ENCODE measurements around the gene PLPP1. TPM values are rescaled to one million over a fixed set of nuclear protein-coding genes. Genes with fewer than 3 reads are reported as not detected.

The PLPP1 gene
- total RNA-seq, 1 donor from 2014 or later, result 23.9 TPM

DNA sequence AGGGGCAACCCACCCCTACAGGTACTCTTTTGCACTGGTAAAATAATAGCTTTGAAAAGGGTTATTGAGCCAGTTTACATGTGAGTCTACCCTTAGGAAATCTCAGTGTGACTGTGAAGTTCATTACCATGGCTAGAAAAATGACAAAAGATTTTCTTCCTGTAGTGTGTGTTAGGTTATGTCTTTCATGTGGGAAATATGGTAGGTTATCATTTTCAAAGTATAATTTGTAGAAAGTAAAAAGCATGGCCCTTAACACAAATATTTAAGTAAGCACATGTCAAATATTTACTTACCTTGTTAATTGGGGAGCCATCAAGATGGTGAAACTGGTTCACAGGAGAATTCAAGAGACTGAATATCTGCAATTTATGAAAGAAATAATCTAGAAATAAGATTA, 37.3 kb upstream of the PLPP1 start:
- no peak overlapping the region for H3K4me3 Mint-ChIP-seq

DNA sequence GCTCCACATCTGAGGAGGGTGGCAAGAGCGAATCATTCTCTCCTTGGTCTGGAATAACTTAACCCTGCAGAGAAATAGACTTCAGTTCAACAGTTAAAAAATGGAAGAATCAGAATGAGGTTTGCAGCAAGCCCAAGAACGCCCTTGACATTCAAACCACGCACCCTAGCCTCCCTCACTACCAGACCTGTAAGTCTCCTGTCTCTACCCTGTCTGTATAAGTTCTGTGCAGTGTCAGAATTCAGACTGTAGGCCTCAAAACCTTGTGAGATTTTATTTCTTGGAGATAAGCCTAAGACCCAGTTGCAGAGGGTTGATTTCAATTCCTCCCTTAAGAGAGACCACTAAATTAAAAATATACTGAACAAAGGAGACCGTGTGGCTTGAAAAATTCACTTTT, 35.8 kb upstream of the PLPP1 start:
- no peaks in the 10 kb centered on the region for H3K27me3 ChIP-seq
- H3K4me1 ChIP-seq, result peaks cover 28% of the 10 kb centered on the region
- H3F3A ChIP-seq (ENCODE audit: low read depth), result peaks cover 36% of the 10 kb centered on the region
- peaks cover 5% of the 10 kb centered on the region for H3K27me3 Mint-ChIP-seq (ENCODE audit: insufficient read depth, low read depth)
- H3K4me1 Mint-ChIP-seq, result peaks cover 9% of the 10 kb centered on the region
- no peak overlapping the region for H3K9ac ChIP-seq
- H3K4me3 Mint-ChIP-seq, result no peak overlapping the region
- peak overlapping the region; percentile 46 for H3K4me2 ChIP-seq
- no peak overlapping the region for H3K27ac Mint-ChIP-seq
- TF ChIP-seq, protein P1, sequence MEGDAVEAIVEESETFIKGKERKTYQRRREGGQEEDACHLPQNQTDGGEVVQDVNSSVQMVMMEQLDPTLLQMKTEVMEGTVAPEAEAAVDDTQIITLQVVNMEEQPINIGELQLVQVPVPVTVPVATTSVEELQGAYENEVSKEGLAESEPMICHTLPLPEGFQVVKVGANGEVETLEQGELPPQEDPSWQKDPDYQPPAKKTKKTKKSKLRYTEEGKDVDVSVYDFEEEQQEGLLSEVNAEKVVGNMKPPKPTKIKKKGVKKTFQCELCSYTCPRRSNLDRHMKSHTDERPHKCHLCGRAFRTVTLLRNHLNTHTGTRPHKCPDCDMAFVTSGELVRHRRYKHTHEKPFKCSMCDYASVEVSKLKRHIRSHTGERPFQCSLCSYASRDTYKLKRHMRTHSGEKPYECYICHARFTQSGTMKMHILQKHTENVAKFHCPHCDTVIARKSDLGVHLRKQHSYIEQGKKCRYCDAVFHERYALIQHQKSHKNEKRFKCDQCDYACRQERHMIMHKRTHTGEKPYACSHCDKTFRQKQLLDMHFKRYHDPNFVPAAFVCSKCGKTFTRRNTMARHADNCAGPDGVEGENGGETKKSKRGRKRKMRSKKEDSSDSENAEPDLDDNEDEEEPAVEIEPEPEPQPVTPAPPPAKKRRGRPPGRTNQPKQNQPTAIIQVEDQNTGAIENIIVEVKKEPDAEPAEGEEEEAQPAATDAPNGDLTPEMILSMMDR (IDR thresholded peaks at IDR 0.05), result no peak
- no peak overlapping the region for H2AFZ ChIP-seq (replicated peaks)
- no peaks in the 10 kb centered on the region for H3K36me3 ChIP-seq
- no peak overlapping the region for H3K4me3 ChIP-seq
- no peak overlapping the region for H3K27ac ChIP-seq
- no peak for DNase-seq (ENCODE audit: low spot score)
- H3K9me3 Mint-ChIP-seq, result no peaks in the 10 kb centered on the region
- H3K79me2 ChIP-seq (ENCODE audit: low read depth), result no peaks in the 10 kb centered on the region
- no peaks in the 10 kb centered on the region for H3K9me3 ChIP-seq (ENCODE audit: low read depth)
- H3K36me3 Mint-ChIP-seq, result no peaks in the 10 kb centered on the region
- H4K20me1 ChIP-seq (ENCODE audit: low read depth), result no peaks in the 10 kb centered on the region

More for the DNA sequence above, 37.3 kb upstream of the PLPP1 start:
- H3F3A ChIP-seq (ENCODE audit: low read depth), result peaks cover 36% of the 10 kb centered on the region
- H3K79me2 ChIP-seq (ENCODE audit: low read depth), result no peaks in the 10 kb centered on the region
- H2AFZ ChIP-seq (replicated peaks), result no peak overlapping the region
- H3K4me1 ChIP-seq, result peaks cover 28% of the 10 kb centered on the region
- peaks cover 5% of the 10 kb centered on the region for H3K27me3 Mint-ChIP-seq (ENCODE audit: insufficient read depth, low read depth)
- no peaks in the 10 kb centered on the region for H3K9me3 ChIP-seq (ENCODE audit: low read depth)
- no peak overlapping the region for H3K9ac ChIP-seq
- no peak overlapping the region for H3K4me3 ChIP-seq
- DNase-seq (ENCODE audit: low spot score), result no peak
- H3K36me3 Mint-ChIP-seq, result no peaks in the 10 kb centered on the region
- peaks cover 9% of the 10 kb centered on the region for H3K4me1 Mint-ChIP-seq
- H3K9me3 Mint-ChIP-seq, result no peaks in the 10 kb centered on the region
- no peaks in the 10 kb centered on the region for H4K20me1 ChIP-seq (ENCODE audit: low read depth)
- no peaks in the 10 kb centered on the region for H3K36me3 ChIP-seq
- H3K27ac Mint-ChIP-seq, result no peak overlapping the region
- no peaks in the 10 kb centered on the region for H3K27me3 ChIP-seq
- no peak overlapping the region for H3K27ac ChIP-seq
- TF ChIP-seq EZH2phosphoT487 (IDR thresholded peaks at IDR 0.05) (no peak), EZH2 (IDR thresholded peaks at IDR 0.05) (no peak)
- TF ChIP-seq, protein P1 (IDR thresholded peaks at IDR 0.05), result no peak
- H3K4me2 ChIP-seq, result peak overlapping the region; percentile 65

DNA sequence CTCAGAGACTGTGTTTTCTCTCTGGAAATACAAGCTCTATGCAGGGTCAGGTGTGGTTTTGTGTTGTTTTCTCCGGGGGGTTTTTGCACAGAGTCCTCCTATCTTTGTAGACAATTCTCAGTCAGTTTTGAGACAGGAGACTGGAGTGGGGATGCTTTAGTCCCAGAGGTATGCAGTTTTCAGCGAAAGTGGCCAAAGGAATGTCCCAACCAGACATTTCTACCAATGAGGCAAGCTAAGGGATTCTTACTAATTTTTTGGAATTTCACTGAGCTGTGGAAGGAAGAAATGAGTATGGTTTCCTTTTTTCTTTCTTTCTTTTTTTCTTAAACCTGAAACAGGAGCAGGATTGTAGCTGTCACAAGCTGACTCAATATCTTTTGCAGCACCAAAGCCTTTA, 35.3 kb upstream of the PLPP1 start:
- H3K79me2 ChIP-seq (ENCODE audit: low read depth), result no peaks in the 10 kb centered on the region
- H3K27me3 Mint-ChIP-seq (ENCODE audit: insufficient read depth, low read depth), result peaks cover 5% of the 10 kb centered on the region
- no peak overlapping the region for H2AFZ ChIP-seq (replicated peaks)
- no peaks in the 10 kb centered on the region for H3K36me3 ChIP-seq
- no peak overlapping the region for H3K4me3 Mint-ChIP-seq
- H3K36me3 Mint-ChIP-seq, result no peaks in the 10 kb centered on the region
- no peak overlapping the region for H3K27ac Mint-ChIP-seq
- H3K27ac ChIP-seq, result no peak overlapping the region
- no peak for TF ChIP-seq EZH2phosphoT487 (IDR thresholded peaks at IDR 0.05)
- no peak for TF ChIP-seq EZH2 (IDR thresholded peaks at IDR 0.05)
- TF ChIP-seq, protein P1 (IDR thresholded peaks at IDR 0.05), result no peak
- DNase-seq (ENCODE audit: low spot score), result peak; percentile 10
- H3K27me3 ChIP-seq, result no peaks in the 10 kb centered on the region
- H3K9ac ChIP-seq, result no peak overlapping the region
- no peaks in the 10 kb centered on the region for H3K9me3 ChIP-seq (ENCODE audit: low read depth)
- H4K20me1 ChIP-seq (ENCODE audit: low read depth), result no peaks in the 10 kb centered on the region
- H3F3A ChIP-seq (ENCODE audit: low read depth), result peaks cover 36% of the 10 kb centered on the region
- no peaks in the 10 kb centered on the region for H3K9me3 Mint-ChIP-seq
- H3K4me2 ChIP-seq, result peak overlapping the region; percentile 53
- H3K4me1 Mint-ChIP-seq, result peaks cover 9% of the 10 kb centered on the region
- H3K4me3 ChIP-seq, result no peak overlapping the region
- peaks cover 28% of the 10 kb centered on the region for H3K4me1 ChIP-seq

DNA sequence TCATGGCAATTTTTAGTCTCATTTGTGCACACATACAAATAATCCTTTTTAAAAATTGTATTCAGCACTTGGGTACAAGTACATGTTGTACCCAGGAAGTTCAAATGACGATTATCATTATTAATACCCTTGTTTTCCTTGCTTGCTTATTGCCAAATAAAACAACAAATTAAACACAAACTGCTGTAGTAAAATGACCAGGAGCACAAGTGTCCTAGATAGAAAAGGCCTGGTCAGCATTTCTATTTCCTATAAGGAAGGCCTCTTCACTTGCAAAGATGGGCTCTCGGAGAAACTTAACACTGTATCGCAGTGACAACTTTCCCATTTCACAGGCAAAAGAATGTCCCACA, 34.7 kb upstream of the PLPP1 start:
- H3K9me3 Mint-ChIP-seq, result no peaks in the 10 kb centered on the region
- Histone ChIP-seq H4K20me1 (ENCODE audit: low read depth) (no peaks in the 10 kb centered on the region), H3K36me3 (no peaks in the 10 kb centered on the region), H3F3A (ENCODE audit: low read depth) (peaks cover 36% of the 10 kb centered on the region), H3K9ac (no peak overlapping the region), H3K9me3 (ENCODE audit: low read depth) (no peaks in the 10 kb centered on the region), H3K4me1 (peaks cover 28% of the 10 kb centered on the region), H3K27me3 (no peaks in the 10 kb centered on the region), H3K79me2 (ENCODE audit: low read depth) (no peaks in the 10 kb centered on the region), H3K27ac (no peak overlapping the region), H3K4me2 (peak overlapping the region; percentile 53), H2AFZ (replicated peaks) (no peak overlapping the region), H3K4me3 (no peak overlapping the region)
- H3K27me3 Mint-ChIP-seq (ENCODE audit: insufficient read depth, low read depth), result peaks cover 4% of the 10 kb centered on the region
- no peak for DNase-seq (ENCODE audit: low spot score)
- TF ChIP-seq EZH2 (IDR thresholded peaks at IDR 0.05) (no peak), EZH2phosphoT487 (IDR thresholded peaks at IDR 0.05) (no peak)
- TF ChIP-seq, protein P1 (IDR thresholded peaks at IDR 0.05), result no peak
- no peak overlapping the region for H3K27ac Mint-ChIP-seq
- H3K4me1 Mint-ChIP-seq, result peaks cover 9% of the 10 kb centered on the region
- no peaks in the 10 kb centered on the region for H3K36me3 Mint-ChIP-seq
- no peak overlapping the region for H3K4me3 Mint-ChIP-seq
